Amniotic epithelial cell (primary cell): ENCODE measurements around the gene RERG.

Experiments used
- DNase-seq: peaks from one replicate; pipeline ENCODE4 v3.0.0-alpha.2; 2010; ENCODE audit warnings: low read depth

Gene RERG

GRCh38 chr12:15186597-15186996, 34.6 kb downstream of the RERG start:
- no peak for DNase-seq

- no peak for DNase-seq
These were observed 36.7 kb downstream of the RERG start for GRCh38 chr12:15184484-15184883.

DNA sequence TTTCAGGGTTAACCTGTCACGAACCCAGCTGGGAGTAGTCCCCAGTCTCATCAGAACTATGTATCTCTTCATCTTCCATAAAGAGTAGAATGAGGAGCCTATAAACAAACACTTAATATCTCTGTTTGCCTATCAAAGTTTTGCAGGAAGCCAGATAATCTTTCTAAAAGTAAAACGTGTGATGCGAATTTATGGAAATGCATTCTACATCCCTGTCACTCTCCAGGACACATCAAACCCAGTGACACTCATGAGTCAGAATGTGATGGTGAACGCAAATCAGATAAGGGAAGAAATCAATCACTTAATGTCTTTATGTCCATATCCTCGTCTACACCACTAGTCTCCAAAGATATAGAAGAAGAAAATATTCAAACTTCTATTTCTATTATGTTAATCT, 37.4 kb downstream of the RERG start:
- DNase-seq, result no peak

DNA sequence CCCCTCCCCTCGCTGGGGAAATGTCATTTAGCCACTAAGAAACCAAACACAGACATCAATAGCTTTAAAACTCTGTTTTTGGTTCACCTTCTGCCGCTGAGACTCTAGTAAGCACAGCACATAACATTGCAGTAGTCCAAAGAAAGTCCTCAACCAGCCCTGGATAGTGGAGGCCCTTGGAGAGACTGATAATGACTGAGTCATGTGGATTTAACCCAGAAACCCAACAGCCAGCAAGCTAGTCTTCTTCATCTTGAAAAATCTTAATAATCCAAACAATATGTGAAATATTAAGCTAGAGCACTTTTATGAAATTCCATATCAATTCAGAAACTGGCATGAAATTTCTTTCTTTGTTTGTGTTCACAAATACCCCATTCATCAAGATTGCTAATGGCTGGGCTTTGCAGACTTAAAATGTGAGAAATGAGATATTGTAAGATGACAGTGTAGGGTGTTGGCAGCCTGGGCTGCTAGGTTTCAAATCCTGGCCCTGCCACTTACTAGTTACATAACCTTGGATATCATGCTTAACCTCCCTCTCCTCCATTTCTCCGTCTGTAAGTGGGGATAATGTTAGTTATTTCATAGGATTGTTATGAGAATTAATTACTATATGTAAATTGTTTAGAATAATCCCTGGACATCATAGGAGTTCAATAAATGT, 40.1 kb downstream of the RERG start:
- DNase-seq, result no peak

GRCh38 chr12:15180325-15180724, 40.9 kb downstream of the RERG start:
- DNase-seq, result no peak

DNA sequence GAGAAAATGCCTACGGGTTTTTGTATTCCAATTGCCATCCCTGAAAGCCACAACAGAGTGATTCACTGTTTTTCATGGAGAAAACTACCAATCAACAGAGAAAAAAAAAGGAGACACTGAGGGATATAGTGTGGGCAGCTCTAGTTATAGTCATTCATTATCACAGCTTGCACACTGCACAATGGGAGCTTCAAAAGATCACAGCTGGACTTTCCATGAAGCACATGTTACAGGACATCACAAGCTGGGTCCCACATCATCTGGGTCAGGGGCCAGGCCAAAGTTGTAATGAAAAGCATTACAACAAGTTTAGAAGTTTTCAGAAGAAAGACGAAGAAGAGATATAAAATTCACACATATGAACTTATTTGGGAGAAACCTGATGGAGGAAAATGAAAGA, 41.5 kb downstream of the RERG start:
- no peak for DNase-seq

- DNase-seq, result no peak
These were observed 48.1 kb downstream of the RERG start for GRCh38 chr12:15173142-15173541.

DNA sequence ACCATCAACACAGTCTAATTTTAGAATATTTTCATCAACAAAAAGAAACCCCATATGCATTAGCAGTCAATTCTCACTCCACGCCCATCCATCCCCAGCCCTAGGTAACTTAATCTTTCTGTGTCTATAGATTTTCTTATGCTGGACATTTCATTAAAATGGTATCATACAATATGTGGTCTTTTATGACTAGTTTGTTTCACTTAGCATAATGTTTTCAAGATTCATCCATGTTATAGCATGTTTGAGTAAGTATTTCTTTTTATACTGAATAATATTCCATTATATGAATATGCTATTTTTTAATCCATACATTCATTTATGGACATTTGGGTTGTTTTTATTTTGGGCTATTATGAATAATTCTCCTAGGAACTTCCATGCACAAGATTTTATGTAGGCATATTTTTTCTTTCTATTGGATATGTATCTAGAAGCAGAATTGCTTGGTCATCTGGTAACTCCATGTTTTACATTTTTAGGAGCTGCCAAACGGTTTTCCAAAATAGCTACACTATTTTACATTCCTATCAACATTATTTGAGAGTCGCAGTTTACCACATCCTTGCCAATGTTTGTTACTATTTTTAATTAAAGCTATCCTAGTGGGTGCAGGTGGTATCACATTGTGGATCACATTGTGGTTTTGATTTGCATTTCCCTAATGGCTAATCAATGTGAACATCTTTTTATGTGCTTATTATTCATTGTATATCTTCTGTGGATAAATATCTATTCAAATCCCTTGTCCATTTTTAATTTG, 49.0 kb downstream of the RERG start:
- DNase-seq, result no peak

- DNase-seq, result no peak
These were observed 50.1 kb downstream of the RERG start for GRCh38 chr12:15171012-15171655.

GRCh38 chr12:15168026-15168678, 53.1 kb downstream of the RERG start:
- peak; percentile 74 for DNase-seq

- DNase-seq, result no peak
These were observed 56.1 kb downstream of the RERG start for GRCh38 chr12:15165012-15165659.

DNA sequence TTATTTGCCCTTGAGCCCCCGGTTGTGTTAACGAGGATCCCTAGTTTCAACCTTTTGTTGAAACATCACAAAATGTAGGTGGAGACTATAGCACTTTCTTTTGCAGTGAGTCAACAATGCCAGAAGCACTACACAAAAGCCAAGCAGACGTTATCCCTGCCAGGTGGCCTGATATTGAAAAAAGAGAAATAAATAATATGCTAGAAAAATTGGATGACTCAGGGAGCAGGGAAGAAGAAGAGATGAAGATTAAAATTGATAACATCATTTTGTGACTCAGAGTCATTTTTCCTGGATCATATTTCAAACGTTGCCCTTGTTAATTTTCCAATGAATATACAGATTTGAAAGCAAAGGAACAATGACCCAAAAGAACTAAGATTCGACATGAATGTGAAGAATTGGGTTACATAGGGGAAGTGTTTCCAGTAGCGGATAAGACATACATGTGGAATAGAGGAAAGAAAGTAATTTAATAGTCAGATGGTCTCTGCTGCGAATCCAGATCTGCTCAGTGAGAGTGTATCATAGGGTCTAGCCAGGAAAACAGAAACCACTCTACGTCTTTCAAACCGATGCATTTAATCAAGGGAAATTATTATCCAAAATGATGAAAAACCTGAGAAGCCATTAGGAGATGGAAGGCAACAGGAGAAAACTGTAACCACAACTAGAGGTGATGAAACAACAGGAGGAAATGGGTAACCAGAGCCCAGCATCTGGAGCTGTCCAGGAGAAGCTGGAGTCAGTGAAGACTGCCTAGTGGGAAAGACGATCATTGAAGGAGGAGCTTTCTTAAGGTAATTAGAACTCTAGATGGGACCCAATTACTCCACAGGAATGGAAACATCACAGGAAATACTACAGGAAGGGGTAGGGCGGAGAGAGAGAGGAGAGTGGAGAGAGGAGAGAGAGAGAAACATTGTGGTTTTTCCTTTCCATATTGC, 57.9 kb downstream of the RERG start:
- peak; percentile 34 for DNase-seq

DNA sequence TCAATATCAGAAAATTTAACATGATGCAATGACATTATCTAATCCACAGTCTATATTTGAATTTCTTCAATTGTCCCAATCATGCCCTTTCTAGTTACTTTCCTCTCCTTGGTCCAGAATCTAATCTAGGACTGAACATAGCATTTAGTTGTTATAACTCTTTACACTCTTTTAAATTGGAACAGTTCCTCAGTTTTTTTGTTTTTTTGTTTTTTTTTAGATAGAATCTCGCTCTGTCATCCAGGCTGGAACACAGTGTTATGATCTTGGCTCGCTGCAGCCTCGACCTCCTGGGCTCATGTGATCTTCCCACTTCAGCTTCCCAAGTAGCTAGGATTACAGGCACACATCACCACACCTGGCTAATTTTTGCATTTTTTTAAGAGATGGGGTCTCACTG, 63.1 kb downstream of the RERG start:
- DNase-seq, result no peak

DNA sequence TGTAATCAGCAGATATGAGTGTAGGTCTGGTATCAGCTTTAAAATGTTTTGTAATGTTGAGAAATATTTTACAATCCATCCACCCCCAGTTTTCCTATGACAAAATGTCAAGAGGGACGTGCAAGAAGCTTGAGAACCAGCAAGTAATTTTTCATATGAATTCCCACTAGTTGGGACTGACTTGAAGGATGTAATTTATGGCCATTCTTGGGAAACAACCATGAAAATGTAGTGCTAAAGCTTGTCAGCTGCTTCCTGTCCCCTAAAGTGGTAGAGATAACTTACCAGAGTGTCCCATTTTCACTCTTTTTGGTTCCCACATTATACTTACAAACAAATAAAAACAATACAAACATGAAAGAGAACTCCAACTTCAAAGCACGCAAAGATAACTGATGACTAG, 63.9 kb downstream of the RERG start:
- peak; percentile 51 for DNase-seq

DNA sequence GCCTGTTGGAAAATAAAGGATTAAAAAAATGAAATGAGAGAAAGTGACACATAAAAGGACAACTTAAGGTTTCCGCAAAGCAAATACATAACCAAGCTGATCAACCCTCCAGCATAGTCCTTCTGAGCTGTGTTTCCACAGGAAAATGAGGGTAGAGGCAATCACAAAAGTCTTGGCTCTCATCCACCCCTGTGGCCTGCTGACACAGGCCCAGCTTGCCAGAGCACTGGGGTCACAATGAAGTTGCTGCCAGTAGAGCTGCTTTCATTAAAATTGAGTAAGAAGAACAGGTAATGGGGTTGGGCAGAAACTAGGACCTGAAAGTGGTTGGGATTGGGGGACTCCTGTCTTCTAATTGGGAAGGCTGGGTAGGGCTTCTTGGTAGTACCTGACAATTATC, 65.9 kb downstream of the RERG start:
- DNase-seq, result no peak

DNA sequence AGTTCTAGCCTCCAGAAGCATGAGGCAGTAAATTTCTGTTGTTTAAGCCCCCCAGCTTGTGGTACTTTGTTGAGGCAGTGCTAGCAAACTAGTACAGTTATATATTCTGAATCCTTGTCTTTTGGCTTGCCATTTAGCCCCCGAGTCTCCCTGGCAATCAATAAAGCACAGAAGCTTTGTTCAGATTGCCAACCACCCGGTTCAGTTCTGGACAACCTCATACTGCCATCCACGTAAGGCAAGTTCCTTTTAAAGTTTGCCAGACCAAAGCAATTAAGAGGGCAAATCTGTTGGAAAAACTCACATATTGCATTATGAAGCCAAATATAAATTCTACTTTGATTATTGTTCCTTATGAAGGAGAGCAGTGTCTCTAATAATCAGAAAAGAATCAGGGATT, 67.1 kb downstream of the RERG start:
- no peak for DNase-seq

DNA sequence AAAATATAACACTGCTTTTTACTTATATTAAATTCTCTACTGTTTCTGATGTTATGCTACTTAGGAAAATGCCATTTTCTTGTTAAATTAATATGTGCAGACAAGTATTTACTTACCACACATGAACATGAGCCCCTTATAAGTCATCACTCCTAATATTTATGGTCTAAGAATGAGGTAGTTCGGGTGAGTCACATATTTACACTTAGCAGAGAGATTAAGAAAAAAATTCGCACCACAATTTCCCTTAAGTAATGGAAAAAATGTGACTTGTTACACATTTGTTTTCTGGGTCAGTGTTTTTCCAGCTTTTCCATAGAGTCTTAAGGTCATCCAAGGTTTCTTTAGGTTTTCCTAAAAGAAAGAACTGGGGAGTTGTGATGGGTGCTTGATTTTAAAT, 68.3 kb downstream of the RERG start:
- DNase-seq, result peak; percentile 85

DNA sequence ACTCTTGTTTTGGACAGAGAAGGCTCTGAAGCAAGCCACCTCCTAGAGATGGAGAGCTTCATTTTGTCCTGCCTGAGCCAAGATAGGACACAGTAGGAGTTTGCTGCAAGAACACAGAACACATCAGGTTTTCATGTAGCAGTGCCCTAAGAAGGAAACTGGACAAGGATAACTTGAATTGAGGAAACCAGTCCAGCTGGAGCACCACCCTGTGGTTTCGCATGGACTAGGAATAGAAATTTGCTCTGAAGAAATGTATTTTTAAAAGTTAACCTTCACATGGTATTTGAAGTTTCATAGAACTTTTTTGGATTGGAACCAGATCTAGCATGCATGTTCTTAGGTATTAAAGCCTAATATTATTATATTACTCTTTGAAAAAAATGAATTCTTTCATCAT, 68.8 kb downstream of the RERG start:
- DNase-seq, result no peak

GRCh38 chr12:15151161-15152091, 69.8 kb downstream of the RERG start:
- DNase-seq, result no peak

DNA sequence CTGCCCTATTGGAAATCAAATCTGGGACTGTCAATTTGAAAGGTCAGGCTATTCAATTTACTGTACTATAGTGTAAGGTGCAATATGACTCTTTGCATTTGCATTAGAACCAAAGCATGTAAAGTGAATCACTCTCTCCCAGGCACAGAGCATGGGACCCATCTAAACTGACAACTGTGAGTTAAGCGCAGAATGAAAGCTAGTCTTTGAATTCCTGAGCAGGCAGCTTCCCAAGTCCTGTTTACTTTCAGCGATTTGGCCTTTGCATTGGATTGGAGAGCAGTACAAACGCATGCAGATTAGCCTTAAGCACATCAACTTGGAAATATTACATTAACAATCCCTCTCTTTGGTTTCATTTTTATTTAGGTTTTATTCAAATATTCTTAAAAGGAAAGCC, 74.6 kb downstream of the RERG start:
- peak; percentile 45 for DNase-seq
